ENCODE measurements around the gene PTPN14.
A peak's percentile ranks its signal among the peaks of the same experiment; 100 is the strongest.

PTPN14 gene

GRCh38 chr1:214566158-214567104, 15.0 kb upstream of the PTPN14 start (continued):
- no peak for TF ChIP-seq PPARA (CRISPR knock-in tag; IDR thresholded peaks at IDR 0.05; ENCODE audit: borderline replicate concordance)

GRCh38 chr1:214565310-214565709, 13.9 kb upstream of the PTPN14 start:
- TF ChIP-seq GLIS3 (CRISPR knock-in tag; IDR thresholded peaks at IDR 0.05): no peak
- TF ChIP-seq PATZ1 (CRISPR knock-in tag; IDR thresholded peaks at IDR 0.05; ENCODE audit: borderline replicate concordance): no peak
- no peak for TF ChIP-seq TCF4 (CRISPR knock-in tag; IDR thresholded peaks at IDR 0.05; ENCODE audit: borderline replicate concordance)
- TF ChIP-seq CREB5 (CRISPR knock-in tag; IDR thresholded peaks at IDR 0.05; ENCODE audit: low read depth): no peak
- TF ChIP-seq TSHZ2 (CRISPR knock-in tag; IDR thresholded peaks at IDR 0.05): no peak
- ATAC-seq: no peak

- no peak for TF ChIP-seq ZNF565 (CRISPR knock-in tag; conservative IDR thresholded peaks at IDR 0.05; ENCODE audit: low read depth)
- TF ChIP-seq ZNF8 (CRISPR knock-in tag; IDR thresholded peaks at IDR 0.05): no peak
- TF ChIP-seq OSR1 (CRISPR knock-in tag; IDR thresholded peaks at IDR 0.05): no peak
- TF ChIP-seq TOX (CRISPR knock-in tag; IDR thresholded peaks at IDR 0.05; ENCODE audit: borderline replicate concordance): no peak
- no peak for TF ChIP-seq ZC3H10 (CRISPR knock-in tag; IDR thresholded peaks at IDR 0.05)
- TF ChIP-seq ZNF70 (CRISPR knock-in tag; IDR thresholded peaks at IDR 0.05): no peak
- no peak for TF ChIP-seq SNAI2 (CRISPR knock-in tag; IDR thresholded peaks at IDR 0.05)
- TF ChIP-seq PPARA (CRISPR knock-in tag; IDR thresholded peaks at IDR 0.05; ENCODE audit: borderline replicate concordance): no peak
- no peak for TF ChIP-seq PATZ1 (CRISPR knock-in tag; IDR thresholded peaks at IDR 0.05; ENCODE audit: borderline replicate concordance)
Observed at GRCh38 chr1:214563881-214564280, 12.5 kb upstream of the PTPN14 start.

GRCh38 chr1:214557952-214558735, 6.7 kb upstream of the PTPN14 start:
- no peak for TF ChIP-seq ZFP30 (CRISPR knock-in tag; IDR thresholded peaks at IDR 0.05)
- no peak for TF ChIP-seq PATZ1 (CRISPR knock-in tag; IDR thresholded peaks at IDR 0.05; ENCODE audit: borderline replicate concordance)
- TF ChIP-seq CSRNP3 (CRISPR knock-in tag; IDR thresholded peaks at IDR 0.05): no peak
- no peak for TF ChIP-seq ISL1 (CRISPR knock-in tag; IDR thresholded peaks at IDR 0.05)
- TF ChIP-seq ARNTL (CRISPR knock-in tag; IDR thresholded peaks at IDR 0.05; ENCODE audit: borderline replicate concordance, low read depth): no peak
- no peak for TF ChIP-seq ESRRG (CRISPR knock-in tag; IDR thresholded peaks at IDR 0.05)
- TF ChIP-seq ZNF565 (CRISPR knock-in tag; conservative IDR thresholded peaks at IDR 0.05; ENCODE audit: low read depth): no peak
- TF ChIP-seq POU6F1 (CRISPR knock-in tag; IDR thresholded peaks at IDR 0.05; ENCODE audit: borderline replicate concordance, low read depth): no peak
- no peak for TF ChIP-seq ZNF8 (CRISPR knock-in tag; IDR thresholded peaks at IDR 0.05)
- peak; percentile 91 for ATAC-seq

More at GRCh38 chr1:214563881-214564280, 12.5 kb upstream of the PTPN14 start:
- ATAC-seq: no peak

Measured in SK-N-SH treated with all-trans-retinoic acid at 6 μM for 48 hours (cell line).